Measurements from ENCODE around the gene NRAP.

The NRAP gene

GRCh38 chr10:113557903-113558321 lies 105.9 kb downstream of the NRAP start:
- no peak for DNase-seq

GRCh38 chr10:113557424-113557862 lies 106.4 kb downstream of the NRAP start:
- no peak for DNase-seq

GRCh38 chr10:113555751-113556150 lies 108.1 kb downstream of the NRAP start:
- no peak for DNase-seq

- no peak for DNase-seq
These were observed 108.6 kb downstream of the NRAP start for GRCh38 chr10:113555245-113555644.

- DNase-seq: no peak
These were observed 109.6 kb downstream of the NRAP start for GRCh38 chr10:113554214-113554613.

GRCh38 chr10:113553149-113553548 lies 110.7 kb downstream of the NRAP start:
- DNase-seq: no peak

GRCh38 chr10:113552701-113553100 lies 111.1 kb downstream of the NRAP start, which contains the start of gene HABP2:
TSS of gene HABP2 (plus strand) at chr10:113553053. CDS start at chr10:113553122, 69 bp downstream.
- DNase-seq: no peak

- no peak for DNase-seq
These were observed 111.8 kb downstream of the NRAP start for GRCh38 chr10:113552014-113552413.

GRCh38 chr10:113550365-113550764 lies 113.5 kb downstream of the NRAP start:
- DNase-seq: no peak

- no peak for DNase-seq
These were observed 114.0 kb downstream of the NRAP start for GRCh38 chr10:113549856-113550255.

- no peak for DNase-seq
These were observed 116.4 kb downstream of the NRAP start for GRCh38 chr10:113547426-113547825.

GRCh38 chr10:113544392-113544791 lies 119.4 kb downstream of the NRAP start:
- no peak for DNase-seq

GRCh38 chr10:113543107-113543955 lies 120.5 kb downstream of the NRAP start:
- no peak for DNase-seq

GRCh38 chr10:113541549-113541927 lies 122.3 kb downstream of the NRAP start:
- no peak for DNase-seq

- no peak for DNase-seq
These were observed 122.8 kb downstream of the NRAP start for GRCh38 chr10:113540845-113541548.

GRCh38 chr10:113539789-113540188 lies 124.1 kb downstream of the NRAP start:
- DNase-seq: no peak
